Superior temporal gyrus (tissue), 1 donor: ENCODE measurements around the gene EHHADH.
A peak's percentile ranks its signal among the peaks of the same experiment; 100 is the strongest.
"Not testable (repeated sequence)": the region's sequence is repeated elsewhere in the genome, so short reads cannot be mapped to it uniquely, and the experiment has no call there.

ENCODE experiments used
- DNase-seq: peaks from one replicate; pipeline ENCODE4 v3.0.0-alpha.2; 2016; ENCODE audit errors: extremely low spot score

EHHADH gene

DNA sequence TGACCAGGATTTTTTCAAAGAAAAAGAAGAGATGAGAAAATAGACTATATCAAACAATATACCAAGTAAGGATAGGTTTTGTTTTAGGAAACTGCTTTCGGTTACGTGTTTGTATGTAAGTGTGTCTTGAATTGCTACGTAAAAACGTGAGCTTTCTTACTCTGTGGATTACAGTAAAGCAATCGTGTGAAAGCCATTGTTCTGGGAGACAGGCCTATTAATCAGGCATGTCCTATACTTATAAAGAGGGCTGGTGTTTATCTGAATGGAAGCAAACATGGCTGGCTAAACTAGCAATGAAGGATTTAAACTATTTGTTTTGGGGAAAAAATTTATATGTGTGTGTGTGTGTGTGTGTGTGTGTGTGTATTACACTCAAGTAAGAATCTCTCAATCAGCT is 2.6 kb downstream of the EHHADH start:
- no peak for DNase-seq

- DNase-seq: no peak
Observed at GRCh38 chr3:185250653-185251052, 3.2 kb downstream of the EHHADH start.

- no peak for DNase-seq
Observed at GRCh38 chr3:185250247-185250646, 3.6 kb downstream of the EHHADH start.

DNA sequence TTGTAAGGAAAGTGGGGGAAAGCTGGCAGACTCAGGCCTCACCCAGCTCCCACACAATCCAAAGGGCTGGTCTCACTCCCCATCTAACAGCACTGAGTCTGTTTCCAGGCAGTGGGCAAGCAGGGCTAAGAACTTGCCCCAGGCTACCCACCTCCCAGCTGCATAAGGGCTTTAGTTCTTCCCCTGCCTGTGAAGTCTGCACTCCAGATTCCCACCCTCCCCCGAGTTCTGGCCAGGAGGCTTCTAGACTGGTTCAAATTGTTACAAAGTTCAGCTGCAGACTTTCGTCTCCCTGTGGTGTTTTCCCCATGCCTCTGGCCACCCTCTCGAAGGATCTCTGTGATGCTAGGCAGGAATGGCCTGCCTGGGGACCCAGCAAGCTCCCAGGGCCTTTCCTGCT is 11.2 kb downstream of the EHHADH start:
- no peak for DNase-seq

DNA sequence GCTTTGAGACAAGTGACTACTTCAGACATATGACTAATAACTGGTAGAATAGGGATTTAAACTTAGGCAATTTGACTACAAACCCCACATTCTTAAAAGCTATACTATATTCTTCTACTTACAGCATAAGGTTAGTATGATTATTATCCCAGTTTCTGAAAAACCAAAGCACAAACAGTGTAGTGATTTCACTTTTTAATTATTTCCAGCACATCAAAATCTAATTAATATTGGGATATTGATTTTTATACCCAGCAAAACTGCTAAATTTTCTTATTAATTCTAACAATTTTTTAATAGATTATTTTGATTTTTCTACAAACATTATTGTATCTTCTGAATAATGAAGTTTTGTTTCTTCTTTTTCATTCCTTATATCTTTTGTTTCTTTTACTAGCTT is 16.9 kb downstream of the EHHADH start:
- no peak for DNase-seq

- DNase-seq: no peak
Observed at GRCh38 chr3:185233328-185233727, 20.5 kb downstream of the EHHADH start.

- DNase-seq: not testable (repeated sequence)
Observed at GRCh38 chr3:185226526-185226925, 27.3 kb downstream of the EHHADH start.

DNA sequence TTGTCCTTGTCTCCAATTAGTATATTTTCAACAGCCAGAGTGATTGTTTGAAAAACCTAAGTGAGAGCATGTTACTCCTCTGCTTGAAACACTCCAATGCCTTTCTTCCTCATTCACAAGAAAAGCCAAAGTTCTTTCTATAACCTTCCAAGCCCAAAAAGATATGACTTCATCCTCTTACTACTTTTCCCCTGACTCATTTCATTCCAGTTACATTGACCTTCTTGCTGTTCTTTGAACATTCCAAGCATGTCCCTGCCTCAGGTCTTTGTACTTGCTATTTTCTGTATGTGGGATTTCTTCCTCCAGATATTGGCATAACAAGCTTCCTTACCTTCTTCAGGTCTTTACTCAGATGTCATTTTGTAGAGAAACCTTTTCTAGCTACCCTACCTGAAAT is 28.3 kb downstream of the EHHADH start:
- no peak for DNase-seq

- DNase-seq: no peak
Observed at GRCh38 chr3:185225080-185225479, 28.8 kb downstream of the EHHADH start.

DNA sequence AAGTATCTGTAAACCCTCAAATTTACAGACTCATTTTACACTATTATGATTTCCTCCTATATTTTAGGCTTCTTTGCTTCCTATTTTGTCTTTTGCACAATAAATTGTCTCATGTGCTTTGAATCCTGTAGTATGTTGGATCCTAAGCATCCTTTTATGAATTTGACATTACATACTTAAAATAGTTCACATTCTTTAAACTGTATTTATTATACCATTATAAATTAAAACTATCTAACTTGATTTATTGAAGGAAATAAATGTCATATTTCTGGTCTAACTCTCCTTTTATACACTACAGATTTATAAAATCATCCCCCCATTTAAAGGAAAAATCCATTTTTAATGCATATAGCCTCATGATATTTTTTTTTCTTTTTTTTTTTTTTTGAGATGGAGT is 32.6 kb downstream of the EHHADH start:
- no peak for DNase-seq

DNA sequence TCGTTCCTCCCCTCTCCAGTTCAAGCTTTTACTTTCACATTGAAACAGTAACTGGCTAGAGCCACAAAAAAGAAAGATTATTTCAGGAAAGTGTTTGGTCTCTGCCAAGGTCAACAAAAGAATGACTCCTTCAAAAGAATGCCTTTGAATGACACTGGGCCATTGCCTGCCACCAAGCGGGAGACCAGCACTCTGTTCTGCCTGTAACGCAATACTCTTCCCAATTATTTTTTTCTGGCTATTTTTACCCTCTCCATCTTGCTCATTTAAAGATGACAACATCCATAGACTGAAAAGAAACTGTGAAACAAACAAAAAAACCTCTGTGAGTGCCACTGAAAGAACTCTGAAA is 37.3 kb downstream of the EHHADH start:
- peak; percentile 31 for DNase-seq

GRCh38 chr3:185215873-185216606 is 37.8 kb downstream of the EHHADH start:
- peak; percentile 58 for DNase-seq

GRCh38 chr3:185212559-185212958 is 41.3 kb downstream of the EHHADH start:
- DNase-seq: no peak

DNA sequence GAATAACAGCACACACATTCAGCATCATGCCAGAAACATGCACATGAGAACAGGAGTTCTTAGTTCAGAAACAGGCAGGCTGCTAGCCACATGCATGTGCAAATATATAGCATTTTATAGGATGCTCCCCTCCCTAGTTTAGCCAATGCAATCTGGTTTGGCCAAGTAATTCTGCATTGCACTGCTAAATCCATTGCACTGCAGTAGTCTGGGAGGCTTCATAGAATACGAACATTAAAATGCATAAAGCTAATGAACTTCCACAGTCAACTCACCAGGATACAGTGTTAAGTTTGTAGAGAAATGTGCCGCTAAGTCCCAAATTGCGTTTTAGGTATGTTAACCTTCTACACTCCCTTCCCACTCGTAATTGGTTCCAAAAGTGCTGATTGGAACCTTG is 41.8 kb downstream of the EHHADH start:
- no peak for DNase-seq

GRCh38 chr3:185210621-185211142 is 43.2 kb downstream of the EHHADH start:
- no peak for DNase-seq

DNA sequence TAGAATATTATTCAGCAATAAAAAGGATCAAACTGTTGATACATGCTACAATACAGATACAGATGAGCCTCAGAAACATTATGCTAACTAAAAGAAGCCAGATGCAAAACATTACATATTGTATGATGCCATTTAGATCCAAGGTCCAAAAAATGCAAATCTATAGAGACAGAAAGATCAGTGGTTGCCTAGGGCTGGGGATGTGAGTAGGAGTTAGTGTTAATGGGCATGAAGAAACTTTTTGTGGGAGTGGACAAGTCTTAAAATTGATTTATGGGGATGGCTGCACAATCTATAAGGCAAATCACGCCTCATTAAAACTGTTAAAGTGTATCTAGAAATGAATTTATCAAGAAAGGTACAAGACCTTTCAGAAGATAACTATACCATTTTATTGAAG is 45.0 kb downstream of the EHHADH start:
- DNase-seq: no peak

DNA sequence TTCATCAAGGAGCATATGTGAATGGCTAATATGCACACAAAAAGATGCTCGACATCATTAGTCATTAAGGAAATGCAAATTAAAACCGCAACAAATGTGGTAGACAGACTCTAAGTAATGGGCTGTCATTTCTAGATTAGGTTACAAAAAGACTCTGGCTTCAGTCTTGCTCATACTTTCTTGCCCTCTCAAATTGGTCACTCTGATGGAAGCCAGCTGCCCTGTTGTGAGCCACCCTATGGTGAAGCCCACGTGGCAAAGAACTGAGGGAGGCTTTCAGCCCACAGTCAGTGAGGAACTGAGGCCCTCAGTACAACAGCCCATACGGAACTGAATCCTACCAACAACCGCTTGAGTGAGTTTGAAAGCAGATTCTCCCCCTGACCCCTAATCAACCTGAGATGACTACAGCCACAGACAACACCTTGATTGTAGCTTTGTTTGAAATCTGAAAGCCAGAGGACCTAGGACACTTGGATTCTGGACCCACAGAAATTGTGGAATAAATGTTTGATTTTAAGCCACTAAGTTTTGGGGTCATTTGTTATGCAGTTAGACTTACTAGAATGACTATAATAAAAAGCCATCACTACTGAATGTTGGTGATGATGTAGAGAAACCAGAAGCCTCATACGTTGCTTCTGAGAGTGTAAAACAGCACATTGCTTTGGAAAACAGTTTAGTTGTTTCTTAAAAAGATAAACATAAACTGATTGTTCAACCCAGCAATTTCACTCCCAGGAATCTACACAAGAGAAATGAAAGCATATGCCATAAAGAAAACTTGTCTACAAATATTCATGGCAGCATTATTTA is 45.7 kb downstream of the EHHADH start:
- no peak for DNase-seq

- no peak for DNase-seq
Observed at GRCh38 chr3:185207481-185207880, 46.4 kb downstream of the EHHADH start.

DNA sequence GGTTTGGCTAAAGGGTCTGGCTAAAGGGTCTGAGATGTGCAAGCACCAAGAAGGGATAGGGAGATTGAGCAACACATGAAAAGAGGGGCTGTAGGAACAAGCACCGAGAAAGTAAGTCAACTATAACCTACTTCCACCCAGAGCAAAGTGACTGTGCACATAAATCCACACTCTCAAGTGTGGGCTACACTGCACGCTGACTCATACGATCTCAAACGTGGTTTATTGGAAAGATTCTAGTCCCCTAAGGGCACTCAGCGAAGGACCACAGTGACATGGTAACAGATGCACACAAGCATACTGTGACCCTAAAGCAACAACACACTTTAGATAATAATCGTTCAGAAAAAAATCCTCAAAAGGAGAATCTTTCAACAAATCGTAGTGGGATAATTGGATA is 48.0 kb downstream of the EHHADH start:
- DNase-seq: no peak

- DNase-seq: no peak
Observed at GRCh38 chr3:185204894-185205293, 49.0 kb downstream of the EHHADH start.

- DNase-seq: no peak
Observed at GRCh38 chr3:185200639-185201038, 53.2 kb downstream of the EHHADH start.

GRCh38 chr3:185199671-185200070 is 54.2 kb downstream of the EHHADH start:
- no peak for DNase-seq

GRCh38 chr3:185199206-185199605 is 54.6 kb downstream of the EHHADH start:
- no peak for DNase-seq
